Stimulated activated CD4-positive, alpha-beta T cell treated with anti-CD3 and anti-CD28 coated beads, Interleukin-15, amount 100 ng/mL, for 48 hours (primary cell): ENCODE data around the gene EIF6.

Experiments used
- DNase-seq, 2 donors: peaks; one replicate each; pipeline ENCODE4 v3.0.0-alpha.2; 2020; ENCODE audit warnings: low read depth in 2 of 2

Gene EIF6

GRCh38 chr20:35314816-35315631 is 30.5 kb upstream of the EIF6 start:
- DNase-seq: no peak

GRCh38 chr20:35312318-35312717 is 27.7 kb upstream of the EIF6 start:
- DNase-seq: no peak

- DNase-seq: no peak
Measured at GRCh38 chr20:35311822-35312221, 27.2 kb upstream of the EIF6 start.

GRCh38 chr20:35311409-35311808 is 26.8 kb upstream of the EIF6 start:
- peak; percentile 61 to 74 for DNase-seq

GRCh38 chr20:35307666-35308653 is 23.4 kb upstream of the EIF6 start:
- DNase-seq: no peak

- DNase-seq: no peak
Measured at GRCh38 chr20:35306931-35307517, 22.5 kb upstream of the EIF6 start.

GRCh38 chr20:35305682-35306556 is 21.3 kb upstream of the EIF6 start:
- peak; percentile 83 to 88 for DNase-seq

GRCh38 chr20:35304956-35305355 is 20.4 kb upstream of the EIF6 start:
- DNase-seq: no peak

GRCh38 chr20:35303735-35304491 is 19.3 kb upstream of the EIF6 start:
- peak; percentile 74 to 82 for DNase-seq

GRCh38 chr20:35303382-35303734 is 18.8 kb upstream of the EIF6 start:
- DNase-seq: no peak

- DNase-seq: no peak
Measured at GRCh38 chr20:35302421-35303335, 18.1 kb upstream of the EIF6 start.

GRCh38 chr20:35301426-35301825 is 16.9 kb upstream of the EIF6 start:
- DNase-seq: no peak

GRCh38 chr20:35300469-35301262 is 16.1 kb upstream of the EIF6 start:
- no peak for DNase-seq

GRCh38 chr20:35299780-35300179 is 15.2 kb upstream of the EIF6 start:
- DNase-seq: no peak

GRCh38 chr20:35298264-35298663 is 13.7 kb upstream of the EIF6 start:
- DNase-seq: no peak

GRCh38 chr20:35297740-35298139 is 13.2 kb upstream of the EIF6 start:
- no peak for DNase-seq

GRCh38 chr20:35297155-35297554 is 12.6 kb upstream of the EIF6 start:
- DNase-seq: no peak

GRCh38 chr20:35296101-35296554 is 11.6 kb upstream of the EIF6 start:
- DNase-seq: no peak

GRCh38 chr20:35295674-35296073 is 11.1 kb upstream of the EIF6 start:
- no peak for DNase-seq
